Ovary (tissue), 10 donors: ENCODE data around the gene HUNK. TPM values are rescaled to one million over a fixed set of nuclear protein-coding genes. Genes with fewer than 3 reads are reported as not detected.

Experiments used
- DNase-seq, 5 donors: peaks; one replicate each; pipeline ENCODE4 v3.0.0-alpha.2; 2019 to 2020
- H3K27ac ChIP-seq, 2 donors: fragments of 200-600 bp; one replicate each; pipeline versions ENCODE4 v1.5.1 to v1.8.0; 2019 to 2022
- H3K27me3 ChIP-seq: fragments of 200-600 bp; one replicate; pipeline ENCODE4 v1.8.0; 2022
- H3K36me3 ChIP-seq: fragments of 200-600 bp; sonication (generic); one replicate; pipeline ENCODE4 v1.5.1; 2019
- H3K4me1 ChIP-seq: one replicate; pipeline ENCODE4 v1.8.1; 2013; ENCODE audit warnings: mild to moderate bottlenecking, moderate library complexity; ENCODE audit not compliant: insufficient read depth
- H3K4me3 ChIP-seq: fragments of 200-600 bp; sonication (generic); one replicate; pipeline ENCODE4 v1.5.1; 2017
- H3K9me3 ChIP-seq, 2 donors: fragments of 200-600 bp in 1 of 2; sonication (generic) in 1 of 2; one replicate each; pipeline versions ENCODE4 v1.5.1 to v1.8.1; 2013 to 2019; ENCODE audit warnings: mild to moderate bottlenecking in 1 of 2, moderate library complexity in 1 of 2
- EP300 ChIP-seq: sonication (generic); formaldehyde crosslinking; IDR thresholded peaks from one replicate; pipeline ENCODE4 v1.6.1; 2017; ENCODE audit warnings: antibody characterized with exemption
- POLR2A ChIP-seq: fragments of 450-650 bp; IDR thresholded peaks from one replicate; pipeline ENCODE4 v1.6.1; 2017; ENCODE audit warnings: antibody characterized with exemption, mild to moderate bottlenecking, moderate library complexity
- WGBS, 3 donors: extraction: QIAGEN DNeasy Blood & Tissue Kit in 1 of 3; methylation state at CpG; one replicate each; pipeline versions ENCODE4 v1.1.5 to v1.1.7; 2013 to 2017; 5-methylcytosine and 5-hydroxymethylcytosine counted together
- intact Hi-C, 4 donors: fragments of 100-400 bp; cut with DNase I; formaldehyde crosslinking; loops; one replicate each; pipeline versions ENCODE4 v1.11.0 to v1.15.1; 2022 to 2023
- long read RNA-seq, 3 donors: library from polyadenylated mRNA in 2 of 3; unstranded in 2 of 3; transcript quantifications; one replicate each; pipeline ENCODE4 v2.0.0 and lab custom pipeline, GENCODE V29; 2021 to 2026
- polyA plus RNA-seq, 2 donors: library from polyadenylated mRNA; stranded (reverse); fragments of 200-250 nt in 1 of 2; fragments of 350-450 nt in 1 of 2; fragmentation: Illumina TruSeq in 1 of 2; extraction: RNeasy Lipid Tissue Mini Kit (QIAGEN cat#74804) in 1 of 2; gene quantifications; one replicate each; pipeline ENCODE4 v1.2.3, GENCODE V29; 2013 to 2014
- total RNA-seq, 7 donors: library from RNA; depleted of rRNA in 2 of 7; stranded (reverse); fragments of >200 nt in 2 of 7; fragmentation: NEBNext Ultra II Directional in 3 of 7; extraction: Animal tissue kit (Norgen Biotek cat#: 25700) in 3 of 7; gene quantifications; one replicate each; pipeline versions ENCODE4 v1.1.0 to v1.2.4, GENCODE V29; 2016 to 2023
- TF ChIP-seq, protein P1 (sequence below), 3 donors: fragments of 450-650 bp in 2 of 3; fragments of 200-600 bp in 1 of 3; IDR thresholded peaks; one replicate each; pipeline versions ENCODE4 v1.5.1 to v1.8.0; 2016 to 2022; ENCODE audit warnings: antibody characterized with exemption in 3 of 3, mild to moderate bottlenecking in 1 of 3
- donor health status: DM: no; HTN: no; CAD: no; lungs with moderate emphysema.
- donor health status: DM: no; HTN: no; CAD: no.
- donor health status: Bipolar disorder and iron deficiency.
- donor health status: DM: yes; HTN: yes; CAD: no.
- donor health status: DM: no; HTN: no; CAD: no.
- donor health status: DM: yes; HTN: yes; CAD: no.

Gene HUNK
- total RNA-seq (1 to 10 TPM in 4 of 7 donors, under 1 TPM in 3; under 0.01 to 4.9 (median 1.6) TPM), polyA plus RNA-seq (1 to 10 TPM in 1 of 2 donors, under 1 TPM in 1; 0.38 to 1.8 TPM)
- long read RNA-seq, donor 1, partial matches to known transcripts: 5 of 5 reads
- long read RNA-seq, donor 1, other reads (novel, unspliced or antisense): 0 of 5 reads
- long read RNA-seq, donor 2, full-length matches to known transcripts: 4 of 4 reads
- long read RNA-seq, donor 2, partial matches to known transcripts: 0 of 4 reads
- long read RNA-seq, donor 2, other reads (novel, unspliced or antisense): 0 of 4 reads
- long read RNA-seq, donor 3, full-length matches to known transcripts: 1 of 4 reads
- long read RNA-seq, donor 3, partial matches to known transcripts: 0 of 4 reads
- long read RNA-seq, donor 3, other reads (novel, unspliced or antisense): 3 of 4 reads

DNA sequence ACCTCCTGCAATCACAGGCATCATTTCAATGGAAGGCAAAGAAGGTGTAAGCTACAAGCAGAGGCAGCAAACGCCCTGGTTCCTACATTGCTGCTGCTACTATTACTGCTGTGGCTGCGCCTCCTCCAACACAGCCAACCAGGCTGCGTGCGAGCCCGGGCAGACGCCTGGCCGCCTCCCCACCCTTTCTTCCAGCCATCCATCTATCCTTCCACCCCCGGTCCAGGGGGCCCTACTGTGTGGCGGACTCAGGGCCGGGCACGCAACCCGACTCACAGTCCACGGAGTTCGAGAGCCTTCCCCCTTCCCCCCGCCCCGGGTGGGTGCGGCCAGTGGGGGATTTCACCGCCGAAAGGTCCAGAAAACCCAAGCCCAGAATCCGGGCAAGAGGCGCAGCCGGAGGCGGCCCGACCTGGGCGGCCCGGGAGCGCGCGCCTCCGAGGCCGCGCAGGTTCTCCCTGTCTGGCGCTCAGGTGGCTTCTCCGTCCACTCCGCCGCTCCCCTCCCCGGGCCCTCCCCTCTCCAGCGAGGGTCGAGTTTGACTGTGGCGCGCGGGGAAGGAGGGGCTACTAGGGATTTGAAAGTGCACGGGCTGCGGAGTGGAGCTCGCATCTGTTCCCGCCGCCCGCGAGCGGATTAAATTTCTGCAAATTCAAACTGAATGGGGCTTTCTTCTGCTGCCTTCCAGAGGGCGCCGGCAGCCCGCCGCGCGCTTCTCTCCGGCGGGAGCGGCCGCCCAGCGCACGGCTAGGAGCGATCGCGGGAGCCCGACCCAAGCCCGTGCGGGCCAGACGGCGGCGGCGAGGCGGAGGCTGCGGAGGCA is at the start of gene HUNK:
TSS of gene HUNK (plus strand) at position 569 of the 823 bp plus-strand sequence. CDS start 655 bp downstream, outside the sequence.
- Histone ChIP-seq H3K9me3 (no peaks in the 10 kb centered on the region), H3K4me3 (peak within 1 kb of the TSS; percentile 55), H3K36me3 (no peaks in the 10 kb centered on the region), H3K27me3 (no peaks in the 10 kb centered on the region), H3K27ac (peak within 1 kb of the TSS in 1 of 2 donors; percentile 35), H3K4me1 (peaks cover 6% of the 10 kb centered on the region)
- 0 to 1% (median 0%) methylated on average over 24 to 70 of the region's 74 CpGs for WGBS, 3 donors
- intact Hi-C loops: no loop called here
- DNase-seq: peak in 4 of 5 donors; percentile 19 to 66 (median 40)
- TF ChIP-seq POLR2A: no peak
- no peak for TF ChIP-seq EP300
- TF ChIP-seq, protein P1, sequence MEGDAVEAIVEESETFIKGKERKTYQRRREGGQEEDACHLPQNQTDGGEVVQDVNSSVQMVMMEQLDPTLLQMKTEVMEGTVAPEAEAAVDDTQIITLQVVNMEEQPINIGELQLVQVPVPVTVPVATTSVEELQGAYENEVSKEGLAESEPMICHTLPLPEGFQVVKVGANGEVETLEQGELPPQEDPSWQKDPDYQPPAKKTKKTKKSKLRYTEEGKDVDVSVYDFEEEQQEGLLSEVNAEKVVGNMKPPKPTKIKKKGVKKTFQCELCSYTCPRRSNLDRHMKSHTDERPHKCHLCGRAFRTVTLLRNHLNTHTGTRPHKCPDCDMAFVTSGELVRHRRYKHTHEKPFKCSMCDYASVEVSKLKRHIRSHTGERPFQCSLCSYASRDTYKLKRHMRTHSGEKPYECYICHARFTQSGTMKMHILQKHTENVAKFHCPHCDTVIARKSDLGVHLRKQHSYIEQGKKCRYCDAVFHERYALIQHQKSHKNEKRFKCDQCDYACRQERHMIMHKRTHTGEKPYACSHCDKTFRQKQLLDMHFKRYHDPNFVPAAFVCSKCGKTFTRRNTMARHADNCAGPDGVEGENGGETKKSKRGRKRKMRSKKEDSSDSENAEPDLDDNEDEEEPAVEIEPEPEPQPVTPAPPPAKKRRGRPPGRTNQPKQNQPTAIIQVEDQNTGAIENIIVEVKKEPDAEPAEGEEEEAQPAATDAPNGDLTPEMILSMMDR (IDR thresholded peaks at IDR 0.05): no peak

DNA sequence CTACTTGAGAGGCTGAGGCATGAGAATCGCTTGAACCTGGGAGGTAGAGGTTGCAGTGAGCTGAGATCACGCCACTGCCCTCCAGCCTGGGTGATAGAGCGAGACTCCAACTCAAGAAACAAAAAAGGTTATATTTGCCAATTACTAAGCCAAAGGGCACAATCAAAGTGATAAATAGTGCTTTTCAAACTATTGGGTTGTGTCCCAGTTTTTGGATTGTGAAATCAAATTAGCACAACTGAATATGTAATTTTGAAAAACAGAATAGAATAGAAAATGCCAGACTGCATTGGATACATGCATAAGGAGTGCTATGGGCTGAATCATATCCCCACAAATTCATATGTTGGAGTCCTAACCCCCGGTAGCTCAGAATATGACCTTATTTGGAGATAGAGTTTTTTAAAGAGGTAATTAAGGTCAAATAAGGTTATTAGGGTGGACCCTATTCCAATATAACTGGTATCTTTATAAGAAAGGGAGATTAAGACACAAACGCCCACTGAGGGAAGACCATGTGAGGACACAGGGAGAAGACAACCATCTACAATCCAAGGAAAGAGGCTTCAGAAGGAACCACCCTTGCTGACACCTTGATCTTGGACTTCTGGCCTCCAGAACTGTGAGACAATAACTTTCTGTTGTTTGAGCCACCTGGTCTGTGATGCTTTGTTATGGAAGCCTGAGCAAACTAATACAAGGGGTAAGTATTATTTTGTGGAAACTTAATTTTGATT is 42.9 kb upstream of the HUNK start:
- no peak for DNase-seq
- Histone ChIP-seq H3K4me3 (no peak overlapping the region), H3K27me3 (no peaks in the 10 kb centered on the region), H3K9me3 (no peaks in the 10 kb centered on the region), H3K4me1 (no peaks in the 10 kb centered on the region), H3K36me3 (no peaks in the 10 kb centered on the region), H3K27ac (no peak overlapping the region)
- TF ChIP-seq POLR2A: no peak
- no peak for TF ChIP-seq EP300
- TF ChIP-seq, protein P1 (IDR thresholded peaks at IDR 0.05): no peak
- intact Hi-C loops: no loop called here
- WGBS, 3 donors: 84 to 91% (median 89%) methylated on average over 5 of the region's 5 CpGs

DNA sequence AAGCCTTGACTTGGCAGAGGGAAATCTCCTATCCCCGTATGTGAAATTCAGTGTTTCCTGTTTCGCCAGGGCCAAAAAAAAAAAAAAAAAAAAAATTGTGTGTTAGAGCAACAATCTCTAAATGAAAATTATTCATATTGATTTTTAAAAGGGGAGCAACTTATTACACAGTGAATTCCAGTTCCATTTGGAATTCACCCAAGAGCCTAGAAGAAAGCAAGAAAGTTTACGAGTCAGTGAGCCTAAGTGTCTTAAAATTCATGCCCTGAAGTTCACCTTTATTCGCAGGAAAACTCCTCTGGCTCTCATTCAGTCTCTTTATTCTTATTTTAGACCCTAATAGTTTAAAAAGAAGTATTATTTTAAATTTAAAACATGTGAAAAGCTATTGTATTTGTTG is 42.1 kb upstream of the HUNK start:
- DNase-seq: no peak
- TF ChIP-seq POLR2A: no peak
- TF ChIP-seq, protein P1 (IDR thresholded peaks at IDR 0.05): no peak
- TF ChIP-seq EP300: no peak
- WGBS, 3 donors: 29 to 32% (median 31%) methylated on average over 4 of the region's 4 CpGs
- Histone ChIP-seq H3K4me1 (no peaks in the 10 kb centered on the region), H3K27me3 (no peaks in the 10 kb centered on the region), H3K27ac (no peak overlapping the region), H3K4me3 (no peak overlapping the region), H3K36me3 (no peaks in the 10 kb centered on the region), H3K9me3 (no peaks in the 10 kb centered on the region)
- intact Hi-C loops: no loop called here

DNA sequence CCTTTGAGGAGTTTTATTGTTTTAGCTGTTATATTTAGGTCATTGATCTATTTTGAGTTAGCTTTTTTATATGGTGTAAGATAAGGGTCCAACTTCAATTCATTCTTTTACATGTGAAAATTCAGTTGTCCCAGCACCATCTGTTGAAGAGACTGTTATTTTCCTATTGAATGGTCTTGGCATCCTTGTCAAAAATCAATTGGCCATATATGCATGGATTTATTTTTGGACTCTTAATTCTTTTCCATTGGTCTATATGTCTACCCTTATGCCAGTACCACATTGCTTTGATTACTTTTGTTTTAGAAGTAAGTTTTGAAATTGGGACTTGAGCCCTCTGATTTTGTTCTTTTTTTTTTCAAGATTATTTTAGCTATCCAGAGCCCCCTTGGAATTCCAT is 35.8 kb upstream of the HUNK start:
- no peak for DNase-seq
- Histone ChIP-seq H3K4me1 (no peaks in the 10 kb centered on the region), H3K4me3 (no peak overlapping the region), H3K9me3 (no peaks in the 10 kb centered on the region), H3K27ac (no peak overlapping the region), H3K27me3 (no peaks in the 10 kb centered on the region), H3K36me3 (no peaks in the 10 kb centered on the region)
- TF ChIP-seq POLR2A: no peak
- TF ChIP-seq, protein P1 (IDR thresholded peaks at IDR 0.05): no peak
- no peak for TF ChIP-seq EP300
- intact Hi-C loops: no loop called here
